KOPT-K1 (cell line): ENCODE results near the gene ZNF273.
"Not testable (repeated sequence)": the region's sequence is repeated elsewhere in the genome, so short reads cannot be mapped to it uniquely, and the experiment has no call there.

Source experiments
- H3K27ac ChIP-seq: fragments of 200-600 bp; sonication (generic); 2 replicates; pipeline ENCODE4 v1.5.1; 2016; ENCODE audit warnings: antibody characterized with exemption, mild to moderate bottlenecking, low read depth, low read length; ENCODE audit not compliant: poor library complexity, severe bottlenecking
- H3K36me3 ChIP-seq: fragments of 200-600 bp; sonication (generic); 2 replicates; pipeline ENCODE4 v1.5.1; 2017; ENCODE audit warnings: antibody characterized with exemption, mild to moderate bottlenecking, low read length, moderate library complexity; ENCODE audit not compliant: insufficient read depth
- H3K9me3 ChIP-seq: fragments of 200-600 bp; sonication (generic); 2 replicates; pipeline ENCODE4 v1.5.1; 2017; ENCODE audit warnings: antibody characterized with exemption, low read length, mild to moderate bottlenecking; ENCODE audit not compliant: insufficient read depth, poor library complexity, severe bottlenecking

The ZNF273 gene

DNA sequence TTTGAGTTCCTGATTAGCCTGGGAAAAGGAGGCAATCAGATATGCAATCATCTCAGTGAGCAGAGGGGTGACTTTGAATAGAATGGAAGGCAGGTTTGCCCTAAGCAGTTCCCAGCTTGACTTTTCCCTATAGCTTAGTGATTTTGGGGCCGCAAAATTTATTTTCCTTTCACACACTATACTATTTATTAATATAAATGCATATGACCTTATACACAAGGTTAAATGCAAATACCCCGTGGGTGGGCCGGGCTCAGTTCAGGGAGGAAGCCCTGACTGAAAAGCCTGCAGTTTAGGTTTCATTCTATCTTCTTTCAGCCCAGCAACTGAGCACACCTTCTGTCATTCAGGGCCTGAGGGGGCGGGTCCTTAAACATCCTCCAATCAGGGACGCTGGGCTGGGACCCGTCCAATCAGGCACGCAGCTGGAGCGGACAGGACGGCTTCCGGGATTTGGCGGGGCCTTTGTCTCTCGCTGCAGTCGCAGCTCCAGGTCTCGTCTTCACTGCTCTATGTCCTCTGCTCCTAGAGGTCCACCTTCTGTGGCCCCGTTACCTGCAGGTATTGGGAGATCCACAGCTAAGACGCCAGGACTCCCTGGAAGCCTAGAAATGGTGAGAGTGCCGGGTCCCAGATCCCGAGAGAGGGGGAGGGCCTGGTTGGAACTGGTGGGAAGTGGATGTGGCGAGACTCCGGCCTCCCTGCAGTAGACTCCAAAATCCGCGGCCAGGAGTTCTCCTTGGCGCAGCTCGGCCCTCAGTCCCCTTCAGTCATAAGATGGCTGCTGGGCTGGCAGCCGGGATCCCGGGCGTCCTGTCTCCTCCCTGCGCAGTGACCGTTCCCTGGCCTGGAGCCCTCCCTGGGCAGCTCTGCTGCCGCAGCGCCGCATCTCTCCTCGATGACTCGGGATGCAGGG lies at the start of gene ZNF273:
Gene ZNF273, plus strand, starts transcription at position 468 of the 916 bp plus-strand sequence. Its CDS starts 45 bp downstream, at position 513.
- Histone ChIP-seq H3K27ac (peak within 1 kb of the TSS; percentile 87), H3K36me3 (peaks cover 30% of the 10 kb centered on the region), H3K9me3 (peaks cover 29% of the 10 kb centered on the region)

DNA sequence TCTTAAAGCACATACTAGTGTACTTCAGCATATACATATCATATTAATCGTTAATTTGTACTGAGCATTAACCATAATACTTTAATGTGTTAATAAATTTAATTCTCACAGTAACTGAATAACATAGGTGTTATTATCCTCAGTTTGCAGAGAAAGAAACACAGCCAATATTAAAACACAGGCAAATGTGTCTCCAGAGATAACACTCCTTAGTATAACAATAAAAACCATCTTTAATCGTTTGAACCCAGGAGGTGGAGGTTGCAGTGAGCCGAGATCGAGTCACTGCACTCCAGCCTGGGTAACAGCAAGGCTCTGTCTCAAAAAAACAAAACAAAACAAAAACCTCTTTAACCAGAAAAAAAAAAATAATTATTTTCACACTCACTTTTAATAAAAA lies 49.4 kb upstream of the ZNF273 start:
- H3K9me3 ChIP-seq = peaks cover 9% of the 10 kb centered on the region
- no peaks in the 10 kb centered on the region for H3K36me3 ChIP-seq
- no peak overlapping the region for H3K27ac ChIP-seq

DNA sequence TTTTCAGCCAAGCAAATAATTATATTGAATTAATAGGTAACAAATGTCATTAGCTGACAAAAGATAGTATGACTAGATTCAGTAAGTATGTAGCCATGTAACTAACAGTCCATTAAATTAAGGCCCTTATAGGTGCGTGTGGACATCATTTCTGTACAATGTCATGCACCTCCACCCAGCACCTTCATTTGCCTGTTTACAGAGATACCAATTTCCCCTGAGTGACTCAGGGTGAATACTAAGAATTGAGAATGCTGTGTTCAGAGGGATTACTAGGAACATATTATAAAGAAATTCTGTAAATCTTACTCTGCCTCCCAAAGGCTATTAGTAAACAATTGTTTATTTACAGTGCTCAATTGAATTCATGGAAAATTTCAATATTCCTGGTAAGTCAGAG lies 48.1 kb upstream of the ZNF273 start:
- H3K9me3 ChIP-seq = no peaks in the 10 kb centered on the region
- H3K36me3 ChIP-seq = no peaks in the 10 kb centered on the region
- H3K27ac ChIP-seq = no peak overlapping the region

DNA sequence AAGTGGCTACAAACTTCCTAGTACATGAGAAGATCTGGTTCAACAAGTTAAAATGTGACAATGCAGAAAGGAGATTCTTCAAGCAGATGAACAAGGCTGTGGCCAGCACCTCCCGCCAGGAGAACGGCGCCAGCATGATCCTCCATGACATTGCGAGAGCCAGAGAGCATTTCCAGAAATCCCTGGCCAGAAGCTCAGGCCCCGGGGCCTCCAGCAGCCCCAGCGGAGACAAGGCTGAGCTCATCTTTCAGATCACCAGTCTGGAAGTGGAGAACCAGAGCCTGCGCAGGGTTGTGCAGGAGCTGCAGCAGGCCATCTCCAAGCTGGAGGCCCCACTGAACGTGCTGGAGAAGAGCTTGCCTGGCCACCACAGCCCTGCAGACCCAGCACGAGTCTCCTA lies 40.1 kb upstream of the ZNF273 start:
- H3K9me3 ChIP-seq = peaks cover 12% of the 10 kb centered on the region
- no peaks in the 10 kb centered on the region for H3K36me3 ChIP-seq
- no peak overlapping the region for H3K27ac ChIP-seq

DNA sequence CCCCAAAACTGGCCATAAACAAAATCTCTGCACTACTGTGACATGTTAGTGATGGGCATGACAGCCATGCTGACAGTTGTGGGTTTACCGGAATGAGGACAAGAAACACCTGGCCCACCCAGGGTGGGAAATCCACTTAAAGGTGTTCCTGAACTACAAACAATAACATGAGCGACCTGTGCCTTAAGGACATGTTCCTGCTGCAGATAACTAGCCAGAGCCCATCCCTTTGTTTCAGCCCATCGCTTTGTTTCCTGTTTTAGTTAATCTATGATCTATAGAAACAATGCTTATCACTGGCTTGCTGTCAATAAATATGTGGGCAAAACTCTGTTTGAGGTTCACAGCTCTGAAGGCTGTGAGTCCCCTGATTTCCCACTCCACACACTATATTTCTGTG lies 39.5 kb upstream of the ZNF273 start:
- peaks cover 16% of the 10 kb centered on the region for H3K9me3 ChIP-seq
- H3K27ac ChIP-seq, H3K36me3 ChIP-seq: not testable (repeated sequence)

DNA sequence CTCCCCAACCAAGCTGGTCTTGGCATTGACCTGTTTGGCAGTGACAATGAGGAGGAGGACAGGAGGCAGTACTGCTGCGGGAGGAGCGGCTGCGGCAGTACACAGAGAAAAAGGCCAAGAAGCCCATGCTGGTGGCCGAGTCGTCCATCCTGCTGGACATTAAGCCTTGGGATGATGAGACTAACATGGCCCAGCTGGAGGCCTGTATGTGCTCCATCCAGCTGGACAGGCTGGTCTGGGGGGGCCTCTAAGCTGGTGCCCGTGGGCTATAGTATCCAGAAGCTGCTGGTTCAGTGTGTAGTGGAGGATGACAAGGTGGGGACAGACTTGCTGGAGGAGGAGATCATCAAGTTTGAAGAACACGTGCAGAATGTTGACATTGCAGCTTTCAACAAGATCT lies 39.1 kb upstream of the ZNF273 start:
- H3K27ac ChIP-seq = no peak overlapping the region
- no peaks in the 10 kb centered on the region for H3K36me3 ChIP-seq
- H3K9me3 ChIP-seq = peaks cover 20% of the 10 kb centered on the region

DNA sequence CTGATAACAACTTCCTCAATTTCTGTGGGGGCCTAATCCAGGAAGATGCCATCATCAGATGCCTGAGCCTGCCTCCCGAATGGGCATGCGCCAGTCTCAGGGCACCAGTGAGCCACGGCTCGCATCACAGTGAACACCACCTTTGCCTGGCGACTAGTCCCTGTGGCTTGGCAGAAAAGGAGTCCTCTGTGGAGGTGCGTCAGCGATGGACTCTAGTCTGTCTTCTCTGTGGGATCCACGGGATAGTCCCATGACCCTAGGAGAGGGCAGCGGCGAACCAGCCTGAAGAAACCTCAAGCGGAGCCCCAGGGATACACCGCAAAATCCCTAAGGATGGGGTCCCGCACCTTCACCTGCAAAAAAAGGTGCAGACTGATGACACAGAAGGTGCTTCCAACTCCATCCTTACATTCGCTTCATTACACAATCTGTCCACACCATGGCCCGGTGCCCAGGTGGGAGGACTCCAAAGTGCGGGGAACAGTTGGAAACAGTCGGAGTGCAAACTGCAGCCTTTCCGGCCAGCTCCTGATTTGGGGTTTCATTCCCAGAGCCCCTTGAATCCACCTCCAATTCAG lies 35.1 kb upstream of the ZNF273 start:
- Histone ChIP-seq H3K9me3 (peaks cover 52% of the 10 kb centered on the region), H3K36me3 (no peaks in the 10 kb centered on the region), H3K27ac (no peak overlapping the region)

DNA sequence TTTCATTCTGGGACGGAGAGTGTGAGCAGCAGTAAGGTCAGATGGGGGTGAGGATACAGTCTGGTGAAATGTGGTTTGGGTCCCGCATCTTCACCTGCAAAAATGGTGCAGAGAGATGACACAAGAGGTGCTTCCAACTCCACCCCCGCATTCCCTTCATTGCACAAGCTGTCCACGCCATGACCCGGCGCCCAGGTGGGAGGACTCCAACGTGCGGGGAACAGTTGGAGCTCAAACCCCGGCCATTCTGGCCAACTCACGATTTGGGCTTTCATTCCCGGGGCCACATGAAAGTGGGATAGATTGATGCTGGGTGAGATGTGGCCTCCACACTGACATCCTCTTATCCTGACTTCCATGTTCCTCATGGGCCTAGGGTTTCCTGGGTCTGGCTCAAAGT lies 34.6 kb upstream of the ZNF273 start:
- Histone ChIP-seq H3K36me3 (no peaks in the 10 kb centered on the region), H3K27ac (no peak overlapping the region), H3K9me3 (peaks cover 51% of the 10 kb centered on the region)

DNA sequence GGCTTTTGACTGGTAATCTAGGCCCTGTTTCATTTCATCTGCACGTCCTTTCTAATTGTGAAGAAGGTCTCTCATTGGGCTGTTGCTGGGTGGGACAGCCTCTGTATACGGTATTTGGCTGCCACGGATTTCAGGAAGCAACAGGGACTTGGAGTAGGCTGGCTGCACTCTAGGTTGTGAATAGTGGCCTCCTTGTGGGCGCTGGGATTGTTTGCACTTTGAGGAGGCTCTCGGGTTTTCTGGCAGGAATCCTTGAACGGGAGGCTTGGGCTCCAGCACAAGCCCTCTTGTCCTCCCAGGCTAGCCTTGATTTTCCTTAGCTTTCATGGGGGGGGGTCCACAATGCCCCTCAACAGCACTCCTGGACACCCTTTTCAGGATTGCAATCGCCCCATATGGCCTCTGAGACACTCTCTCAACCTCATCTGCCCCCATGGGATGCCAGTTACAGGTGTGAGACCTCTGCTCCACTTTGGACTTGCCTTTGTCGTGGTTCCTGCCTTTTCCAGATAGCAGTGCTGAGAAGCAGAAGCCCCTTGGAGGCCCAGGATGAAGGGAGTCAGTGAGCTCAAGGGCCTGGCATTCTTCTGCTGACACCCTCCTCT lies 33.9 kb upstream of the ZNF273 start:
- peaks cover 55% of the 10 kb centered on the region for H3K9me3 ChIP-seq
- H3K36me3 ChIP-seq = no peaks in the 10 kb centered on the region
- H3K27ac ChIP-seq = no peak overlapping the region

DNA sequence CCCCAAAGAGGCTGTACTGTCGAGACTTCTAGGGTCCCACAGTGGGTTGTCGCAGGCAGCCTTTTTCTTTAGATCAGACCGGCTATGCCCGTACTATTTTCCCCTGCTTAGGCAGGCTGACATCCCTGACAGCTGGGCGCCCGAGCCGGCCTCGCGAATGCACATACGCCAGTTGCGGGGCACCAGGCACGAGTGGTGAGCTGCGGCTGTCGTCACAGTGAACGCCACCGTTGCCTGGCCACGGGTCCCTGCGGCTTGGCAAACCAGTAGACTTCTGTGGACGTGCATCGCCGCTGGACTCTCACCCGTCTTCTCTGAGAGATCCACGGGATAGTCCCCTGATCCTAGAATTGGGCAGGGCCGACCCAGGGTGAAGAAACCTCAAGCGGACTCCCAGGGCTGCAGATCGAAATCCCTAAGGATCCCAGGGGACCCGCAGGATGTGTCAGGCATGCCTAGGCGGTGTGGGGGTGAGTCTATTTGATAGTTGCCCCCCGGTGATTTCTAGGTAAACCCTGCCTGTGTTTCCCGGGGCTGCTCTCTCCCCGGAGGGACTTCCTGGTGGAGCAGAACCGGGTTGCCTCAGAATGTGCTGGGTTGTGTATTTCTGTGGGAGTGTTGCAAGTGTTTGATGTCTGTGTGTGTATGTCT lies 33.0 kb upstream of the ZNF273 start:
- H3K27ac ChIP-seq = no peak overlapping the region
- H3K9me3 ChIP-seq = peaks cover 63% of the 10 kb centered on the region
- H3K36me3 ChIP-seq = no peaks in the 10 kb centered on the region

DNA sequence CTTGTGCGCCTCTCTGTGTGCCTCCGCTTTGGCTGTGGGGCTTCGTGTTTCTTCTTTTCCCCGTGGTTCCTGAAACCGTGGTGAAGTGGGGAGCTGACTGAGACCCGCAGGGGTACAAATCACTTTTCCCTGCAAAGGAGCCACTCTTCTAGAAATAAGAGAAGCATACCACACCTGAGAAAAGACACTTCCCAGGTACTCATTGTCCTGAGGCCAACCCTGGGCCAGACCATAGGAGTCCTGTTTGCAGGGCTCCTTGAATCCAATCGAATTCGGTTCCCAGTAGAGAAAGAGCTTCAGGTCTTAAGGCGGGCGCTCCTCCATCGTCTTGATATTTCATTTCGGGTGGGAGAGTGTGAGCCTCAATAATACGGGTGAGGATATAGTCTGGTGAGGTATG lies 32.4 kb upstream of the ZNF273 start:
- Histone ChIP-seq H3K36me3 (no peaks in the 10 kb centered on the region), H3K9me3 (peaks cover 69% of the 10 kb centered on the region), H3K27ac (no peak overlapping the region)

DNA sequence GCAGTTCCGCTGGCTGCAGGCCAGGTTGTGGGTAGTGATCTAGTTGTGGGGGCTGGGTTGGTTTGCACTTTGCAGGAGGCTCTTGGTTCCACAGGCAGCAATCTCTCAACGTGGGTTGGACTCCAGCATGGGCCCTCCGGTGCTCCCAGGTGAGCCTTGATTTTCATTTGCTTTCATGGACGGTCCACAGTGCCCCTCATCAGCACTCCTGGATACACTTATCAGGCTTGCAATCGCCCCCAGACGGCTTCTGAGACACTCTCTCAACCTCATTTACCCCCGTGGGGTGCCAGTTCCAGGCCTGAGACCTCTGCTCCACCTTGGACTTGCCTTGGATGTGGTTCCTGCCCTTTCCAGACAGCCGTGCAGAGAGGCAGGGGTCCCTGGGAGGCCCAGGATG lies 31.3 kb upstream of the ZNF273 start:
- H3K27ac ChIP-seq = no peak overlapping the region
- H3K9me3 ChIP-seq = peaks cover 80% of the 10 kb centered on the region
- no peaks in the 10 kb centered on the region for H3K36me3 ChIP-seq

DNA sequence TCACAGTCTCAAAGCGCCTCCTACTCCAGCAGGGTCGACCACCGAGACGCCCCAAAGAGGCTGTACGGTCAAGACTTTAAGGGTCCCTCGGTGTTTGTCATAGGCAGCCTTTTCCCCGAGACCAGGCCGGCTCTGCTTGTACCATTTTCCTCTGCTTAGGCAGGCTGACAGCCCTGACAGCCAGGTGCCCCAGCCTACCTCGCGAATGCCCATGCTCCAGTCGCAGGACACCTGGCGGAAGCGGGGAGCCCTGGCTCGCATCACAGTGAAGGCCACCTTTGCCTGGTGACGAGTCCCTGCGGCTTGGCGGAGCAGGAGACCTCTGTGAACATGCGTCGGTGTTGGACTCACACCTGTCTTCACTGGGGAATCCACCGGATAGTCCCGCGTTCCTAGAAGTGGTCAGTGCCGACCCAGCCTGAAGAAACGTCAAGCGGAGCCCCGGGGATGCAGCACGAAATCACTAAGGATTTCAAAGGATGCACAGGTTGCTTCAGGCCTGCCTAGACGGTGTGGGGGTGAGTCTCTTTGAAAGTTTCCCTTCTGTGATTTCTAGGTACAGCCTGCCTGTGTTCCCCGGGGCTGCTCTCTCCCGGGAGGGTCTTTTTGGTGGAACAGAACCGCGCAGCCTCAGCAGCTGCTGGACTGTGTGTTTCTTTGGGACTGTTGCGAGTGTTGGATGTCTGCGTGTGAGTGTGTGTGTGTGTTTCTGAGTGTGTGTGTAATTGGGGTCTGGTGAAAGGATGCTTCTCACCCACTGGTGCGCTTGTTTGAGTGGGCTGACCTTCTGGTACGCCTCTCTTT lies 30.5 kb upstream of the ZNF273 start:
- Histone ChIP-seq H3K9me3 (peaks cover 88% of the 10 kb centered on the region), H3K27ac (no peak overlapping the region)

DNA sequence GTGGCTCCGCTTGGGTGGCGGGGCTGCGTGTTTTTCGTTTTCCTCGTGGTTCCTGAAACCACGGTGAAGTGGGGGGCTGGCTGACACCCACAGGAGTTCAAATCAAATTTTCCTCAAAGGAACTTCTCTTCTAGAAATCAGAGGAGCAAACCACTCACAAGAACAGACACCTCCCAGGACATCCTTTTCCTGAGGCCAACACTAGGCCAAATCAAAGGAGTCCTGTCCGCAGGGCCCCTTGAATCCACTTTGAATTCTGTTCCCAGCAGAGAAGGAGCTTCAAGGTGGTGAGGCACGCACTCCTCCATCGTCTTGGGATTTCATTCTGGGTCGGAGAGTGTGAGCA lies 29.9 kb upstream of the ZNF273 start:
- no peaks in the 10 kb centered on the region for H3K36me3 ChIP-seq
- H3K27ac ChIP-seq = no peak overlapping the region
- peaks cover 94% of the 10 kb centered on the region for H3K9me3 ChIP-seq

More for the DNA sequence above, 30.5 kb upstream of the ZNF273 start:
- no peaks in the 10 kb centered on the region for H3K36me3 ChIP-seq
